Osteocyte (in vitro differentiated cells): ENCODE measurements around the gene RFXANK. TPM values are rescaled to one million over a fixed set of nuclear protein-coding genes. Genes with fewer than 3 reads are reported as not detected.

Experiments used
- DNase-seq: peaks from one replicate; pipeline ENCODE4 v3.0.0; 2021; ENCODE audit warnings: mixed read lengths; ENCODE audit not compliant: unreplicated experiment; ENCODE audit errors: extremely low spot score
- H3K27ac Mint-ChIP-seq: one replicate; pipeline ENCODE4 v1.8.0; 2021; ENCODE audit warnings: mild to moderate bottlenecking, mixed read lengths; ENCODE audit not compliant: unreplicated experiment
- H3K27me3 Mint-ChIP-seq: one replicate; pipeline ENCODE4 v1.8.0; 2021; ENCODE audit warnings: mixed read lengths; ENCODE audit not compliant: unreplicated experiment
- H3K36me3 Mint-ChIP-seq: one replicate; pipeline ENCODE4 v1.8.0; 2021; ENCODE audit warnings: mixed read lengths; ENCODE audit not compliant: unreplicated experiment
- H3K4me1 Mint-ChIP-seq: one replicate; pipeline ENCODE4 v1.8.0; 2021; ENCODE audit warnings: mixed read lengths; ENCODE audit not compliant: unreplicated experiment
- H3K4me3 Mint-ChIP-seq: one replicate; pipeline ENCODE4 v1.8.0; 2021; ENCODE audit warnings: mild to moderate bottlenecking, moderate library complexity, mixed read lengths; ENCODE audit not compliant: unreplicated experiment
- H3K9me3 Mint-ChIP-seq: one replicate; pipeline ENCODE4 v1.8.0; 2021; ENCODE audit warnings: mixed read lengths; ENCODE audit not compliant: unreplicated experiment
- total RNA-seq: library from RNA; stranded (reverse); gene quantifications from 2 replicates; pipeline ENCODE4 v1.2.1, GENCODE V29; 2021
- TF ChIP-seq, protein P1 (sequence below): fragments of 200-600 bp; sonication (generic); IDR thresholded peaks from 2 replicates; pipeline ENCODE4 v1.5.0; 2021; ENCODE audit warnings: antibody characterized with exemption, mild to moderate bottlenecking, moderate library complexity

Gene RFXANK
- total RNA-seq, 1 donor from 2014 or later: 75.3 TPM

DNA sequence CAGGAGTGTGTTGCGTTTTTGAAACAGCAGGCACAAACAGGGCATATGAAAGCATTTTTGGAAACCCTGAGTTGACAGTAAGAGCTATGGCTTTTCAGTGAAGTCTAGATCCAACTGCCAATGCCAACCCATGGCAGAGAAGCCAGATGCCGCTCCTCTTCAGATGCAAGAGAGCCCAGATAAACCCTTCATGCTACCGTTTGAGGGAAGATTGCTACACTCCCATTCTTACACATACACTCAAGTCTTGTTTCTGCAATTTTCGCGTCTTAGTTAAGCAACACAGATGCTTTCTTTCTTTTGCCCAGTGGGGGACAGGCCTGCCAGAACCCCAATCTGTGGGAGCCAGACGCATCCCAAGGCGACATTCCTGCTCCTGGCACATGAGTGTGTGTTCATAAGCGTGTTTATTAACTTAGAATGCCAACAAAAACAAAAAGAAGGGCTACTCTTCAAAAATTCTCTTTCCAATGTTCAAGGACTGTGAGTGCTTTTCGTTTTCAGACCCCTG is 10.5 kb upstream of the RFXANK start:
- H3K27ac Mint-ChIP-seq: no peak overlapping the region
- peaks cover 9% of the 10 kb centered on the region for H3K36me3 Mint-ChIP-seq
- no peak overlapping the region for H3K4me3 Mint-ChIP-seq
- DNase-seq: no peak
- H3K27me3 Mint-ChIP-seq: no peaks in the 10 kb centered on the region
- TF ChIP-seq, protein P1, sequence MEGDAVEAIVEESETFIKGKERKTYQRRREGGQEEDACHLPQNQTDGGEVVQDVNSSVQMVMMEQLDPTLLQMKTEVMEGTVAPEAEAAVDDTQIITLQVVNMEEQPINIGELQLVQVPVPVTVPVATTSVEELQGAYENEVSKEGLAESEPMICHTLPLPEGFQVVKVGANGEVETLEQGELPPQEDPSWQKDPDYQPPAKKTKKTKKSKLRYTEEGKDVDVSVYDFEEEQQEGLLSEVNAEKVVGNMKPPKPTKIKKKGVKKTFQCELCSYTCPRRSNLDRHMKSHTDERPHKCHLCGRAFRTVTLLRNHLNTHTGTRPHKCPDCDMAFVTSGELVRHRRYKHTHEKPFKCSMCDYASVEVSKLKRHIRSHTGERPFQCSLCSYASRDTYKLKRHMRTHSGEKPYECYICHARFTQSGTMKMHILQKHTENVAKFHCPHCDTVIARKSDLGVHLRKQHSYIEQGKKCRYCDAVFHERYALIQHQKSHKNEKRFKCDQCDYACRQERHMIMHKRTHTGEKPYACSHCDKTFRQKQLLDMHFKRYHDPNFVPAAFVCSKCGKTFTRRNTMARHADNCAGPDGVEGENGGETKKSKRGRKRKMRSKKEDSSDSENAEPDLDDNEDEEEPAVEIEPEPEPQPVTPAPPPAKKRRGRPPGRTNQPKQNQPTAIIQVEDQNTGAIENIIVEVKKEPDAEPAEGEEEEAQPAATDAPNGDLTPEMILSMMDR: no peak
- no peaks in the 10 kb centered on the region for H3K9me3 Mint-ChIP-seq
- H3K4me1 Mint-ChIP-seq: no peaks in the 10 kb centered on the region

DNA sequence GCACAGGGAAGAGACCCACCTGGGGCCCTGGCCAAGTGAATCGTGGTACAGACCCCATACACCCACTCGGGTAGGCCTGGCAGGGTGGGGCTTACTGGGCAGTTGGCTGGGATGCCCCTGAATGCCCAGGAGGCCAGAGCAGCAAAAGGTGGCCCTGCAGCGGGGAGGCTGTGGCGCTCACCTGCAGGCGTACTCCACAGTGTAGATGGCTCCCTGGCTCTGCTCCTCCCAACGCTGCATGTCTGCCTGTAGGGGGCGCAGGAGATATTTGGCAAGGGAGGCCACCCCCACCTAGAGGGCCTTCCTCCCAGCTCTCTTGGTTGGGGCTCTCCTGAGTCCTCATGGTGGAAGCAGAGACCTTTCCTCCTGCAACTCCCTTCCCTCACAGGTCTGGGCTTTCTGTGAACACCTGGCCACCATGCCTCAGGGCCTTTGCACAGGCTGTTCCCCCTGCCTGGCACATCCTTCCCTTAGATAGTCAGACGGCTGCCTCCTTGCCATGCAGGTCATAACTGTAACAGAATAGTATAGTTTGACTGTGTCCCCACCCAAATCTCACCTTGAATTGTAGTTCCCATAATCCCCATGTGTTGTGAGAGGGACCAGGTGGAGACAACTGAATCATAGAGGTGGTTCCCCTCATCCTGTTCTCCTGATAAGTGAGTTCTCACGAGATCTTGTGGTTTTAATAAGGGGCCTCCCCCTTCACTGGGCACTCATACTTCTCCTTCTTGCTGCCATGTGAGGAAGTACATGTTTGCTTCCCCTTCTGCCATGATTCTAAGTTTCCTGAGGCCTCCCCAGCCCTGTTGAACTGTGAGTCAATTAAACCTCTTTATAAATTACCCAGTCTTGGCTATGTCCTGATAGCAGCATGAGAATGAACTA is 6.0 kb upstream of the RFXANK start:
- Mint-ChIP-seq H3K4me3 (no peak overlapping the region), H3K36me3 (peaks cover 13% of the 10 kb centered on the region), H3K9me3 (no peaks in the 10 kb centered on the region), H3K4me1 (peaks cover 16% of the 10 kb centered on the region), H3K27ac (no peak overlapping the region), H3K27me3 (no peaks in the 10 kb centered on the region)
- no peak for DNase-seq
- TF ChIP-seq, protein P1: peak; percentile 62

DNA sequence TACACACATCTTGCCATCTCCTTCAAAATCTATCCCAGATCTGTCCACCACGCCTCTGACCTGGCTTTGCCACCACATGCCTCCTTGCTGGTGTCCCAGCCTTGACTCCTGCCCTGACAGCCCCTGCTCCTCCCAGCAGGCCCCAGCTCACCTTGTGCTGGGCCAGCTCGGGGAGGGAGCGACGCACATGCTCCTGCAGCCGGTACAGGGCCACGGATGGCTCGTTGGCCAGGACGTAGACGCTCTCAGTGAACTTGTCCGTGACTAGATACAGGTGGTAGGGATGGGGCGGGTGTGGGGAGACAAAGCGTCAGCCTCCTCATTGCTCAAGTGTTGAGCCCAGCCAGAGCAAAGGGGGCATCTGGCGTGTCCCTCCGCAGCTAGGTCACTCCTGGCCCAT is 5.3 kb upstream of the RFXANK start:
- Mint-ChIP-seq H3K27ac (no peak overlapping the region), H3K4me1 (peaks cover 20% of the 10 kb centered on the region), H3K9me3 (no peaks in the 10 kb centered on the region), H3K4me3 (no peak overlapping the region), H3K27me3 (no peaks in the 10 kb centered on the region), H3K36me3 (peaks cover 13% of the 10 kb centered on the region)
- DNase-seq: no peak
- TF ChIP-seq, protein P1: no peak

DNA sequence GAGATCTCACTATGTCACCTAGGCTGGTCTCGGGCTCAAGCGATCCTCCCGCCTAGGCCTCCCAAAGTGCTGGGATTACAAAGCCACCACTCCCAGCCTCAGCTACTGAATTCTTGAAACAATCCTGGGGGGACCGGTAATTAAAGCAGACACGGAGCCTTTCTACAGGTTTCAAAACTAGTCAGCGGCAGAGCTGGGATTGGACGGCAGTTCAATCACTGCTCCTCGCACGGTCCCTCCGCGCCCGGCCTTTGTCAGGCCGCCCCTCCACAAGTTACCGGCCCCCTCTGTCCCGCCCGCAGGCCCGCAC is 335 bp upstream of the RFXANK start:
- H3K36me3 Mint-ChIP-seq: peaks cover 2% of the 10 kb centered on the region
- no peaks in the 10 kb centered on the region for H3K9me3 Mint-ChIP-seq
- H3K27ac Mint-ChIP-seq: peak overlapping the region; percentile 98
- peaks cover 40% of the 10 kb centered on the region for H3K4me1 Mint-ChIP-seq
- no peaks in the 10 kb centered on the region for H3K27me3 Mint-ChIP-seq
- TF ChIP-seq, protein P1: no peak
- peak overlapping the region; percentile 93 for H3K4me3 Mint-ChIP-seq
- no peak for DNase-seq

DNA sequence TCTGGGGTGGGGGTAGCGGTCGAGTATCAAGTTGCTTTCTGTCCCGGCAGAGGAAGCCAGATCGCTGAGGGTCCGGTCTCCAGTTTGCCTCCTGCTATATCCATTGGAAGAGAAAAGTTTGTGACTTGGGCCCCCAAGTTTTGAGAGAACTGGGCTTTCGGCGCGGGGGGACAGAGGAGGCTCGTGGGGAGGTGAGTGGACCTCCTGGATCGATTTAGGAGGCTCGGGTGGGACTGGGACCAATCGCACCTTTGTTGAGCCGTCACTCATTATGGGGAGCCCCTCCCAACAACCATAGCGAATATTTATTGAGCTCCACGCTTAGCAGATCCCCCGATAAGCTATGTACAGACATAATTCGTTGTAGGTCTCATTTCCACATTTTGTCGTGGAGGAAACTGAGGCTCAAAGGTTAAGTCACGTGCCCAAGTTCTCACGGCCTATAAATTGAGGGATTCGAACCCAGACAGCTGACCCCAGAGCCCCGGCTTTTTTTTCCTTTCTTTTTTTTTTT is 909 bp downstream of the RFXANK start:
- peak overlapping the region; percentile 93 for H3K4me3 Mint-ChIP-seq
- peaks cover 40% of the 10 kb centered on the region for H3K4me1 Mint-ChIP-seq
- H3K27me3 Mint-ChIP-seq: no peaks in the 10 kb centered on the region
- H3K27ac Mint-ChIP-seq: peak overlapping the region; percentile 98
- TF ChIP-seq, protein P1: no peak
- DNase-seq: no peak
- no peaks in the 10 kb centered on the region for H3K36me3 Mint-ChIP-seq
- H3K9me3 Mint-ChIP-seq: no peaks in the 10 kb centered on the region
